ENCODE results near the gene RPS24.
"Not testable (repeated sequence)": the region's sequence is repeated elsewhere in the genome, so short reads cannot be mapped to it uniquely, and the experiment has no call there.

RPS24 gene

DNA sequence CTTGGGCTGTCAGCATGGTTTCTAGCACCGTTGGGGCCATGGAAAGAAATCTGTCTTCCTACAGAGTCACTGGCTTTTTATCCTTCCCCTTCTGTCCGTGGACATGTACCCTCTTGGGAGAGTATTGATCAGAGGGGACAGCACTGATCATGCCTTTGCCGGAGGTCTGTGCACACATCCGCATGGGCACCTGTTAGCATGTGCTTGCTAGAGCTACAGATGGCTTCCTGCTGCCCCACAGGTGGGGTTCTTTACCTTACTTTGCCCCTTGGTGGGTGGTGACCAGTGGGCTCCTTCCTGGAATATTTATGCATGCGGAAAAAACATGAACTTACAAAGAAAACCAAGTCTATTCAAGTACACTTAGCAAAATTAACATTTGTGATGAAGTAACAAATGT is 24.9 kb downstream of the RPS24 start:
- FAIRE-seq = no peak

DNA sequence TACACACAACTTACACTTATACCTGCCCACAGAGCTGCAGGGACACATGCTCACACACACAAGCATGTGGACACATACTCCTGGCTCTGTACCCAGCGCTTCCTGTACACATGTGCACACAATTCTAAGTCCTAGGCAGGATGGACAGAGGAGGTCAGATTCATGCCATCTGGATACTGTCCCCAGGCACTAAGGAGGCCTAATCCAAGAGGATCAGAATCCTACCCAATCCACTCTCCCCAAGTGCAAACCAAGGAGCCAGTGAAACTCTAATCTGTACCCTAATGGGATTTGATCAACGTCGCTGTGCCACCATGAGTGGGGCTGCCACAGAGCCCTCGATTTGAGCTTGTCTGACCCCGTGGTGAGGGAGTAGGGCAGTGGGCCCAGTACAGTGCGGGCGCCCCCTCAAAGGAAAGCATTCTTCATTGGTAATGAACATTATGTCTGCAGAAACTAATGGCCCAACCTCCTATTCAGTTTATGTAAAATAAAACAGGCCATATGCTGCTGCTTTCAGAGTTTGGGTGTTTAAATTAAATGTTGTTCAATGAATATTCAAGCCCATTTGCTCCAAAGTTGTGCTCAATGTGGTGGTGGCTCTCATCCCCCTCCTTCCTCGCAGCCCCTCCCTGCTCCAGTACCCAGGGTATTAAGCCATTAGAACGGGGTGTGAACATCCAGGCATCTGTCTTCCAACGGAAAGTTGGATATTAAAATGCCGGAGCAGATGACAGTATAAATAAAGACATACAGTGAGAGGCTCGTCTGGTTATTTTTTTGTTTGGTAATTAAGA is 26.4 kb downstream of the RPS24 start:
- no peak for FAIRE-seq

DNA sequence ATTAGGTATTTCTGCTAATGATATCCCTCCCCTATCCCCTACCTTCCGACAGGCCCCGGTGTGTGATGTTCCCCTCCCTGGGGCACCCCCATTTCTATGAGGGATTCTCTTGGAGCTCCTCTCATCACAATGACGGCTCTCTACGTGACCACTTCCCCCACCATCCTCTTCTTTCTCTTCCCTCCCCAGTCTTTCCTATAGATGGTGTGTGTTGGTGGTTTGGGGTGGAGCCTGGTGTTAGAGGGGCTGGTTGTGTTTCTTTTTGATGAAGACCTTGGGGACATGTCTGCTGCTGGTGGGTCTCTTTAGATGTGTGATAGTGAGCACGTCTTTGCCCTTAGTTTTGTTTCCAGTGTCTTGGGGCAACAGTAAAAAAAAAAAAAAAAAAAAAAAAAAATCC is 28.6 kb downstream of the RPS24 start:
- FAIRE-seq = no peak

DNA sequence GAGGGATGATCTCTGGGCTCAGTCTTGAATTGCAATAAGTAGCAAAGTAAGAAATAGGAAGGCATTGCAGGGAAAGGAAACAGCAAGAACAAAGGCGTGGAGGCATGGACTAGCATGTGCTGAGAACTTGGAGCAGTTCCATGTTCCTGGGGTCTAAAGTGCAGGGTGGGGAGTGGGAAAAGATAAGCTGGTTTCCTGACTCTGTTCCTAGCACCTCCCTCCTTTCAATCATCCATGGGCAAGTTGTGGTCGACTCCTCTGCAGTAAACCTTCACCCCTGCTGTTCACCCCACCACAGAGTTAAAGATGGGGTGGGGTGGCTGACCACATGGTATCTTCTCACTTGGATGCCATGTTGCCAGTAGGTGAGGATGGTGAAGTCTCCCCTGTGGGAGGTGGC is 29.6 kb downstream of the RPS24 start:
- FAIRE-seq = no peak

DNA sequence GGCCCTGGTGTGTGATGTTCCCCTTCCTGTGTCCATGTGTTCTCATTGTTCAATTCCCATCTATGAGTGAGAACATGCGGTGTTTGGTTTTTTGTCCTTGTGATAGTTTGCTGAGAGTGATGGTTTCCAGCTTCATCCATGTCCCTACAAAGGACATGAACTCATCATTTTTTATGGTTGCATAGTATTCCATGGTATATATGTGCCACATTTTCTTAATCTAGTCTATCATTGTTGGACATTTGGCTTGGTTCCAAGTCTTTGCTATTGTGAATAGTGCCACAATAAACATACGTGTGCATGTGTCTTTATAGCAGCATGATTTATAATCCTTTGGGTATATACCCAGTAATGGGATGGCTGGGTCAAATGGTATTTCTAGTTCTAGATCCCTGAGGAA is 31.3 kb downstream of the RPS24 start:
- not testable (repeated sequence) for FAIRE-seq

DNA sequence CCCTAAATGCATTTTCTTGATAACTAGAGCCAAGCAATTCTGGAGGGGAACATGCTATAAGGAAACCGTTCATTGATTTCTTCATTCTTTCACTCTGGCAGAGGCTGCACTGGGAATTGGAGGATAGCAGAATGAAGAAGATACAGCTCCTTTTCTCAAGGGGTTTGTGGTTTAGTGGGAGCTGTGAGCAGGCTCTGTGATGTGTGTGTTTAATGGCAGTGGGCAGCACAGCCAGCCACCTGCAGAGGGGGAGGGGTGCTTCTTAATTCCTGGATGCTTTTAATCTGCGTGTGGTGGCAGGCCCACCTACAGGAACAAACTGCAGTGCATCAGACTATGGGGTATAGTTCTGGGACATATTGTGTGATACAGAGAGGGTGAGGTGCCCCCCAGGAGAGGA is 31.9 kb downstream of the RPS24 start:
- no peak for FAIRE-seq

DNA sequence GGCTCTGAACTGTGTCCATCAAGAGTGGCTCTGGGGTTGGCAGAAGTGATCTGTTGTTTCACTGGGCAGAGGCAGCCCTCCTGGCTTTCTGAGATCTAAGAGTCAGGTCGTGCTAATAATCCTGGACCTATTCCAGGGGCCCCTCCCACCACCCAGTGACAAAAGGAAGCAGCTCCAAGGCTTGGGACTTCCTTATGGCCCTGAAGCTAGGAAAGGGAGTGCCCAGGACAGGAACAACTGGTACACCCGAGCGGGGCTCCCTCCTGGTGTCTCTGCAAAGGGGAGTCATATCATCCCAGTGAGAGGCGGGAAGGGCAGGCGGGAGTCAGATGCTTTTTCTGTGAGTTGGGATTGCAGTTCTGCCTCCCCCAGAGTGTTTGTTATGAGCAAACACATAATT is 32.3 kb downstream of the RPS24 start:
- FAIRE-seq = no peak

DNA sequence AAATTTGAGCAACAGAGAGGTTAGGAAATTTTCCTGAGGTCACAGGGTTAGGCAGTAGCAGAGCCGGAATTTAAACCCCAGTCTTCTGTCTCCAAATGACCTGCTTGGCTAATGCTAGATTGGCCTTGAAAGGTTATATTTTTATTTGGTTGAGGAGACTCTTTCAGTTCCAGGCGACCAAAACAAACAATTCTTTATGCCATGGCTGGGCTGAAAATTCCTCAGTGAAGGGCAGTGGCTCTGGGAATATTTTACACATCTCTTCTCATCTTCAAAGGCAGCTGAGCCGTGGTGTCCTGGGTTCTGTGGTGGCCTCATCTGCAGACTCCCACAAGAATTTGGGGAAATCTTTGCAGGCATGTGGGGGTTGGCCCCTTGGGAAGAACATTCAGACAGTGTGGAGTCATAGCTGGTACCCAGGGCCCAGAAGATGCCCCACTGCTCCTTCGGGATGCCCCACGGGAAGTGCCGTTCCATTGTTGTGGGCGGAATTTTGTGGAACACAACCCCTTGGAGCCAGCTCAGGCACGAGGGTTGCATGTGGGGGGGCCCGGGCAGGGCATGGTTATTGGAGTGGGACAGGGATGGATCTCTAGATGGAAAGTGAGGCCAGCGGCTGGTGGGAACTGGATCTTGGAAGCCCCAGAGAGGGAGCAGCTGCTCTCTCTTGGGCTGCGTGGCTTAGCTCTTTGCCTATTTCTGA is 33.2 kb downstream of the RPS24 start:
- FAIRE-seq = no peak

DNA sequence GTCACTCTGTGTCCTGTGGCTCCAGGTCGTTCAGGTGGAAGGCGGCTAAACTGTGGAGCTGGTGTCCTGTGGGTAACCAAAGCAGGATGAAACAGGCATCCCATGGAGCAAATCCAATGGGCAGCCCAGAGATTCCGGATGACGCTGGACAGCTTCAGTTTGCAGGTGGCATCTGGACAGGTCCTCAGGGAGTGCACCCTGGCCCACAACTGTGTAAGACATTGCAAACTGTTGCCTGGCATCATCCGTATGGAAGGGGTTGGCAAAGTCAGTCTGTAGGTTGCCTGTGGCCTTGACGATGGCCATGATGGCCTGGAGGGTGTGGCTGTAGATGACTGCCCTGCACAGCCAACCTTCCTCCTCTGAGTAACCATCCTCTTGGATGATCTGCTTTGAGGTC is 35.5 kb downstream of the RPS24 start:
- FAIRE-seq = no peak

DNA sequence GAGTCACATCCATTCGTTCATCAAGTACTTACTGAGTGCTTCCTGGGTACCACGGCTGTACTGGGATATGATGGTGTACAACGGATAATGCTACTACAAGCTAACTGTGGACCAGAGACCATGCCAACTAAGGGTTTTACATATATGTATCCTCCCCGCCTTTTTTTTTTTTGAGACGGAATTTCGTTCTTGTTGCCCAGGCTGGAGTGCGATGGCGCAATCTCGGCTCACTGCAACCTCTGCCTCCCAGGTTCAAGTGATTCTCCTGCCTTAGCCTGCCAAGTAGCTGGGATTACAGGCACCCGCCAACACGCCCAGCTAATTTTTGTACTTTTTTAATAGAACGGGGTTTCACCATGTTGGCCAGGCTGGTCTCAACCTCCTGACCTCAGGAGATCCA is 36.4 kb downstream of the RPS24 start:
- FAIRE-seq = not testable (repeated sequence)

DNA sequence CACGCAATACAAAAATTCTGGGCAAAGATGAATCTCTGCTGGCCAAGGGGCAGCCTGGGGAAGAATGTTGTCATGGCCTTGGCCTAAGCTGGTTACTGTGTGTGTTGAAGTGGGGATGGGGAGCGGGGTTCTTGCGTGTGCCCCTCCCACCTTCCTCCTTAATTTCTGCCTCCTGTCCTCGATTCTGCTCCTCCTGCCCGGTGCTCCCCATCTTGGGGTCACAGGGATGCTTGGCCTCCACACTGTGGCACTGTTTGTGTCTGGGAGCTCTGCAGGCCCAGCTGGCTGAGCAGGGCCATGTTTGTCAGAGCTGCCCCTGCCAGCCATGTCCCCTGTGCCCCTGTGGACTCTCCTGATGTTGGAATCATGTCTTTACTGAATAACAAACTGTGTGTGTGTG is 37.1 kb downstream of the RPS24 start:
- no peak for FAIRE-seq

DNA sequence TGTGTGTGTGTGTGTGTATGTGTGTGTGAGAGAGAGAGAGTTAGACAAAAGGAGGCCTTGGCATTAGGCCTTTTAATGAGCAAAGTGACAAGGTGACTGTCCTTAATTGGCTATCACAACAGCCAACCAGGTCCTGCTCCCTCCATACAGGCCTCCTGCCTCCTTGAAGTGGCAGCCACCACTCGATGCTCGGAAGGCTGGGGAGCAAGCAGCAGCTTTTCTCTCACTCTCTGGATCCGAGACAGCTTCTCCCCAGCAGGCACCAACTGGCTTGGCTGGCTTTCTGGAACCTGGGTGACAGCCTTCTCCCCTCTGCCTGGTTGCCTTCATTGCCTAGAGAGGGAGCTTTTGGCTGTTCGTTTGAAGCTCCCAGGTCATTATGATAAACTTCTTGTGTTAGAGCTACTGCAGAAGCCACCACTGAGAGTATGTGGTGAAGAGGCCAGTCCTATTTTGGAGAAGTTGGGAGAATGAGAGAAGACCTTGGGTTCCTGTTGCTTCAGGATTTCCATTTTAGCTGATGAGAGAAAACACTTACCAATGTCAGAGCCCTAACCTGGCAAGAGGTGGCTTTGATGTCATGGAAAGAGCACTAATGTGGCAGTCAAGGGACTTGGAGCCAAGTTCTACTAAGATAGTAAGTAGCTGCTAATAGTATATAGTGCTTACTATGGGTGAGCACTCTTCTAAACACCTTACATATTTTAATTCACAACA is 37.6 kb downstream of the RPS24 start:
- no peak for FAIRE-seq

DNA sequence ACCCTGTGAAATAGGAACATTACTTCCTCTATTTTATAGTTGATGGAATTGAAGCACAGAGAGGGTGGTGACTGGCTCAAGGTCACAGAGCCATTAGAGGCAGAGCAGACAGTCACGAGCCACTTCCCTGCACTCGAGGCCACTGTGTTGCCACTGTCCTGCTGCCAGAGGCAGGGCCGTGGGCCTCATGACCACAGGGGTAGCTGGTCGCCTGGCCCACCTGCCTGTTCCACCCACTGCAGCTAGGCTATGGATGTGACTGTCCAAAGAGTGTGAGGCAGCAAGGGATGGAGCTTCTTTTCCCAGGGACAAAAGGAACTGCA is 38.2 kb downstream of the RPS24 start:
- no peak for FAIRE-seq

DNA sequence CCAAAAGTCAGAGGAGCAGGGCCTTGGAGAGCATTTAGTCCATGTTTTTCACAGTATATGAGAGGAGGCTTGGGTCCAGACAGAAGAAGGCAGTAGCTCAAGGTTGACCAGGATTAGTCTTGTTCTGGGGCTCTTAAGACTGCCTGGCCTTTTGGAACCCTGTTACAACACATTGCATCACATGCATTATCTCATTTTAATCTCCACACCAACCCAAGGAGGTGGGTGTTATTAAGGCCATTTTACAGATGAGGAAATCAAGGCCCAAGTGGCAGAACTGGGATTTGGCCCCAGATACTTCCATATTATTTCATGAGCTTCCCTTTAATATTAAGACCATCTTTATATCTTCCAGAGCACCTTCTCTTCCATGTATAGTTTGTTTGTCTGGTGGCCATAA is 38.8 kb downstream of the RPS24 start:
- FAIRE-seq = no peak

DNA sequence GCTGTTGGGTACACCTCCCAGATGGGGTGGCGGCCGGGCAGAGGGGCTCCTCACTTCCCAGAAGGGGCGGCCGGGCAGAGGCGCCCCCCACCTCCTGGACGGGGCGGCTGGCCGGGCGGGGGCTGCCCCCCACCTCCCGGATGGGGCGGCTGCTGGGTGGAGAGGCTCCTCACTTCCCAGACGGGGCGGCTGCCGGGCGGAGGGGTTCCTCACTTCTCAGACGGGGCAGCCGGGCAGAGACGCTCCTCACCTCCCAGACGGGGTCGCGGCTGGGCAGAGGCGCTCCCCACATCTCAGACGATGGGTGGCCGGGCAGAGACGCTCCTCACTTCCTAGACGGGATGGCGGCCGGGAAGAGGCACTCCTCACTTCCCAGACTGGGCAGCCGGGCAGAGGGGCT is 42.1 kb downstream of the RPS24 start:
- FAIRE-seq = not testable (repeated sequence)

DNA sequence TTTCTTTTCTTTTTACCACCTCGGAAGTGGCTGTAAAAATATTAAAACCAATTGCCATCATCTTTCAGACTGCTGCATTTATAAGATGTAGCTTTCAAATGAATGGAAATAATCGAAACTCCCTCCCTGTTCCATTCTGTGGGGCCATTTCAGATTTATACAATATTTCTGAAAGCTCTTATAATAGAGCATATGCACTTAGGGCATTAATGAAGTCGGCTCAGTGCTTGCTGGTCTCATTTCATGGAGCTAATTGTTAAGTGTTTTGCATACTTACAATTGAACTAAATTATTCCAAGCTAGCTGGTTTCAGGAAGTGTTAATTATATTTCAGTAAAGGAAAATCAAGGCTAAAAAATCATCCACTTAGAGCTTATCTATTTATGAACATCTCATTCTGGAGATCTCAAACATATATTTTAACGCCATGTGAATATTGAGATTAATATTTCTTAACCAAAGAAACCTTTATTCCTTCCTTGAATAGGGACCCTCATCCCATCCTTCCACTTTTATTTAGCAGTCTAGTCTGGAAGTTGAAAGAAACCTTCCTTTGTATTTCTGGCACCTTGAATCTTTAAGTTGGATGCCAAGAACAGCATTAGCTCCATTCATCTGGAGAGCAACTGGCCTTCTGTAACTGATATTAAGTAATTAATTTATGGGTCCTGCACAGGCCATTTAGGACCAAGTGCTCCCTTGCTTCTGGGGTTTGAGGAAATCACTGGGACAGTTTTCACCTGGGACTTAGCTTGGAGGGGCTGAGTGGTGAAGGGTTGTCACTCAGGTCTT is 45.1 kb downstream of the RPS24 start:
- no peak for FAIRE-seq

DNA sequence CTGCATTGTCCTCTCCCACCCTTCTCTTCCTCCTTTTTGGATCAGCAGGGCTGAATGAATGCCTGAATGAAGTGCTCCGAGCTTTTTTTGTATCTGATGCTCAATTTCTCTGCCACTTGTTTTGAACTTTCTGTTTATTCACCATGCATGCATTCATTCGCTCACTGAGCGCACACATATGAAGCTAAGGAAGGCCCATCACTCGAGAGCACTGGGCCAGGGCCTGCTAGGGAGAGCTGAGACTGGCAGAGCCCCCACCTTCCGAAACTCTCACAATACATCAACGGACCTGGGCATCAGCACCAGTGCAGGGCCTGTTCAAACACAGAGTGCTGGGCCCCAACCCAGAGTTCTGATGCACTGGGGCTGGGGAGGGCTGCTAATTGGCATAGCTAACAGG is 45.7 kb downstream of the RPS24 start:
- no peak for FAIRE-seq

DNA sequence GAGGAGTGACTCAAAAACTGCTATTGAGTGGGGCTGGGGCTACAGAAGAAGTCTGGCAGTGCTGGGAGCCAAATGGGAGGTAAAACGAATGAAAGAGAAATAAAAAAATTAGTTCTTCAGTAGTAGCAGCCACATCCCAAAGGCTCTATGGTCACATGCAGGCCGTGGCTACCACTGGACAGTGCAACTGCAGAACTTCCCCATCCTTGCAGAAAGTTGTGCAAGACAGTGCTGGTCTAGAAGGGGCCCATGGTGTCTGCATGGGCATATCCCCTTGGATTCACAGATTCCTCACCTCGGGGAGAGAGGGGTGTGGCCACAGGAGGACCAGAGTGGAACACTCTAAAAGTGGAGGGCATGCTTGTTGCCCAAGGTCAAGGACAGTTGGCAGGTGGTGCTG is 47.6 kb downstream of the RPS24 start:
- no peak for FAIRE-seq

DNA sequence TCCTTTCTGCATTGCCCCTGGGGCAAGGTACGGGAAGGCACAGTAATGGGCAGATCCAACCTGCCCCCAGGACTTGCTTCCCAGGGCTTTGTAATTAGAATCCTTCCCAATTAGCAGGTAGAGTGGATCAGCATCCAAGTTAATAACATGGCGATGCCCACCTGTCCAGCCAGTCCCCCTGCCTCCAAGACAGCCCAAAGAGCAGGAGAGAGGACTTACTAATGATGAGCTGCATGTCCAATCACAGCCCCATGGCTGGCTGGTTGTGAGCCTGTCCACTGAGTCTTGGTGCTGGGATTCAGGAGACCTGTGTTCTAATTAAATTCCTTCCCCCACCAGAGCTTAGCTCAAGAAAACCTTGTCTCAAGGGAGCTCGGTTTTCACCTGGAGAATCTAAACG is 49.0 kb downstream of the RPS24 start:
- FAIRE-seq = no peak
